ENCODE measurements around the gene PLBD1.

The PLBD1 gene

DNA sequence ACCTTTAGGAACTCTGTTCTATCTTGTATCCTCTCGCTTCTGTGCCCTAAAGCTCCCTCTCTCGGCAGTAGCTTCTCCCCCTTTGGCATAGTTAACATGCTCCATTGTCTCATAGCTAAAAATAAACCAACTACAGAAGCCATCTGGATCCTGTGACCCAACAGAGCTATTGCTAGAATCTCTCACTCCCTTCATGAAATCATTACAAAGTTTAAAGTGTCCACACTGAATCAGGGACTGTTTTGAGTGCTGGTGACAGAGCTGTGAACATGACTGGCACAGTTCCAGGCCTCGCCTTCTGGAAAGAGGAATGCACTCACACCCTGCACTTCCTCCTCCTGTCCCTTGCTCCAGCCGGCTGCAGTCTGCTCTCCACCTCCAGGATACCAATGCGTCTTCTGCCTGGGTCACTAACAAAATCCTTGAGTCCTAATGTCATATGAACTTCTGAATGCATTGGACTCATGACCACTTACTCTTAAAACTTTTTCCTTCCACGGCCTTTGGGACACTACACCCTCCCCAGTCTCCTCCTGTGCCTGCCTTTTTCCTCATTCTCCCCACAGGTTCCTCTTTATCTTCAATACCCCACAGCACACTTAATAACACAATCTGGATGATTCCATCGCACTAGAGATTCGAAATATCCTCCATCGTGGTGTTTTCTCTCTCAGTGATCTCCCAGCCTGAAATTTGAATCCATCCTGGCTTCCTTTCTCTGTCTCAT is 13.2 kb downstream of the PLBD1 start:
- no peaks in the 10 kb centered on the region for H3K36me3 ChIP-seq (ENCODE audit: insufficient read depth, low read length)
- no peaks in the 10 kb centered on the region for H3K9me3 ChIP-seq (ENCODE audit: control insufficient read depth, insufficient read depth, low read length)
- H3K9ac ChIP-seq (ENCODE audit: low read depth, low read length): no peak overlapping the region
- H3K4me1 ChIP-seq (ENCODE audit: insufficient read depth, low read length): 0 out of 2 replicates have a peak, but pooled peaks cover 5% of the 10 kb centered on the region

DNA sequence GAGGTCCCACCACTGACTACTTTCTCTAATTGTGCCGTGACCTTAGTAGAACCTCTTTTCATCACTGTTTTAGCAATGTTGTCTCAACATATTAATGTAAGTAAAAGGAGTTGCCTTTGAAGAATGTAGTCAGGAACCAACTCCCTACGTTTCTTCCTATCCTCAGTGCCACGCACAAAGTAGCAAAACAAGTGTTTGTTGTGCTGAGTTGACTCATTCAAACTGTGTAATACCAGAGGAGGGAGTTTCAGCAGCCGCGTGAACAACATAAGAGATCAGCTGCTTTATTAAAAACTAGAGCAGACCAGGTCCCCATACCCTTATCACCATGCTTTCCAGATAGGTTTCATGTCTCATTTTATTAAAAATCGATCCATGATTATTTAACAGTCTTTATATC is 19.1 kb downstream of the PLBD1 start:
- no peaks in the 10 kb centered on the region for H3K36me3 ChIP-seq (ENCODE audit: insufficient read depth, low read length)
- no peak overlapping the region for H3K9ac ChIP-seq (ENCODE audit: low read depth, low read length)
- no peaks in the 10 kb centered on the region for H3K4me1 ChIP-seq (ENCODE audit: insufficient read depth, low read length)
- H3K9me3 ChIP-seq (ENCODE audit: control insufficient read depth, insufficient read depth, low read length): no peaks in the 10 kb centered on the region

GRCh38 chr12:14547571-14547970 is 20.1 kb downstream of the PLBD1 start:
- H3K4me1 ChIP-seq (ENCODE audit: insufficient read depth, low read length): no peaks in the 10 kb centered on the region
- H3K9me3 ChIP-seq (ENCODE audit: control insufficient read depth, insufficient read depth, low read length): no peaks in the 10 kb centered on the region
- no peak overlapping the region for H3K9ac ChIP-seq (ENCODE audit: low read depth, low read length)
- no peaks in the 10 kb centered on the region for H3K36me3 ChIP-seq (ENCODE audit: insufficient read depth, low read length)

- H3K36me3 ChIP-seq (ENCODE audit: insufficient read depth, low read length): no peaks in the 10 kb centered on the region; the same call in 1 of the 2 replicates
- H3K9me3 ChIP-seq (ENCODE audit: control insufficient read depth, insufficient read depth, low read length): no peaks in the 10 kb centered on the region
- H3K4me1 ChIP-seq (ENCODE audit: insufficient read depth, low read length): no peaks in the 10 kb centered on the region
- no peak overlapping the region for H3K9ac ChIP-seq (ENCODE audit: low read depth, low read length)
Observed at GRCh38 chr12:14545144-14546124, 22.2 kb downstream of the PLBD1 start.

DNA sequence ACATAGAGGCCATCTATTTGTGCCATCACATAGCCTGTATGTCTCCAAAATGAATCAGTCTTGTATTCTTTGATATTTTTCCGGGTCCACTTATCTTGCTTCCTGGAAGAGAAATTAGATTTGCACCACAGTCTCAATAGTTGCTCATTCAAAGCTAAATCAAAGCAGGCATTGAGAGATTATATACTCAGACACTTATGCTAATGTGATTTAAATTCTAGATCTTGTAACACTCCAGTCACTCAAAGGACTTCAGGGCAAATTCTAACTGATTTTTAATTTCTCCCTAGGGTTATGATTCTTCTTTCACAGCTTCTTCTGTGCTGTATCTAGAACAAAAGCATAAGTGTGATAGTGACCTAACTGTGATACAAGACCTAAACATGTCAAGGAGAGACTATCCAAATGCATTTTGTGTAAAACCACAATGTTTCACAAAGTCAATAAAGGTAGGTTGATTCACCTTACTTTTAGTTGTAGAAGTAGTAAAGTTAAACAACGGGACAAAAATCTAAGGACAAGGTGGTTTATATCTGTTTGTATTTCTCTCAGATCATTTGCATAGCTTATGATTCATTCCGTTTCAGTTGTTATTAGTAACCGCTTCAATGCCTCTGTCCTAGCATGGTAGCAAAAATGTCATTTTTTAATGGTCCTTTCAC is 26.8 kb downstream of the PLBD1 start:
- no peaks in the 10 kb centered on the region for H3K4me1 ChIP-seq (ENCODE audit: insufficient read depth, low read length)

GRCh38 chr12:14537088-14537487 is 30.6 kb downstream of the PLBD1 start:
- no peak overlapping the region for H3K9ac ChIP-seq (ENCODE audit: low read depth, low read length)
- H3K4me1 ChIP-seq (ENCODE audit: insufficient read depth, low read length): no peaks in the 10 kb centered on the region
- H3K9me3 ChIP-seq (ENCODE audit: control insufficient read depth, insufficient read depth, low read length): no peaks in the 10 kb centered on the region
- no peaks in the 10 kb centered on the region; the same call in 1 of the 2 replicates for H3K36me3 ChIP-seq (ENCODE audit: insufficient read depth, low read length)

More for the DNA sequence above, 26.8 kb downstream of the PLBD1 start:
- Histone ChIP-seq H3K9me3 (ENCODE audit: control insufficient read depth, insufficient read depth, low read length) (no peaks in the 10 kb centered on the region), H3K36me3 (ENCODE audit: insufficient read depth, low read length) (no peaks in the 10 kb centered on the region; the same call in 1 of the 2 replicates), H3K9ac (ENCODE audit: low read depth, low read length) (no peak overlapping the region)

DNA sequence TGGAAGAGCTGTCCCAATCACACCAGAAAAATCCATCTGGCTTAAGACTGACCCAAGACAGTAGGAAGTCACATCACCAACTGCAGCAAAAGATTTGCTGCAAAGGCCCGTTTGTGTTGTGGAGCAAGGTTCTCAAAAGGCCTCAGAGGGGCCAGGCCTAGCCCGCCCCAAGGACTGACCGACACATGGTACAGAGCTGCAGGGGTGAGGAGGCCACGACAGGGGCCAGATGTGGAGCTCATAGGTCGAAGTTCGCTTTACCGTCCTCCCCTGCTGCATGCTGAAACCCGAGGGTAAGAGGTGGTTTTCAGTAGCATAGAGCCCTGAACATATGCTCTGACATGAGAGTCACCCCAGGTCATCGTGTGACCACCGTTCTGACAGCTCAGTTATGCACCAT is 35.5 kb downstream of the PLBD1 start:
- no peak overlapping the region for H3K9ac ChIP-seq (ENCODE audit: low read depth, low read length)
- H3K36me3 ChIP-seq (ENCODE audit: insufficient read depth, low read length): no peaks in the 10 kb centered on the region; the same call in 1 of the 2 replicates
- no peaks in the 10 kb centered on the region for H3K9me3 ChIP-seq (ENCODE audit: control insufficient read depth, insufficient read depth, low read length)
- H3K4me1 ChIP-seq (ENCODE audit: insufficient read depth, low read length): no peaks in the 10 kb centered on the region

DNA sequence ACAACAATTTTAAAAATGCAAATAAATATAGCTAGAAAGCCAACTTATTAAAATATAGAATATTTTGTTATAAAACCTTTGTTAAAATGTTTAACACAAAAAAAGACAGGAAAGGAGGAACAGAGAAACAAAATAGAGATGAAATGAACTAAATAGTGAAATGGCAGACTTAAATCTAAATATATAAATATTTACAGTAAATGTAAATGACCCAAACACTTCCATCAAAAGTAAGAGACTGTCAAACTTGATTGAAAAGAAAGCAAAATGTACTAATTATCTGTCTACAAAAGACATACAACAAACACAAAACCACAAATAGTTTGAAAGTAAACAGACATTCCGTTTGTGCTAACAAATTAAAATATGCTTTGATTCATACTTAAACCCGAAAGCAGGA is 41.7 kb downstream of the PLBD1 start:
- Histone ChIP-seq H3K4me1 (ENCODE audit: insufficient read depth, low read length) (no peaks in the 10 kb centered on the region), H3K9ac (ENCODE audit: low read depth, low read length) (no peak overlapping the region), H3K9me3 (ENCODE audit: control insufficient read depth, insufficient read depth, low read length) (no peaks in the 10 kb centered on the region; the same call in 1 of the 2 replicates), H3K36me3 (ENCODE audit: insufficient read depth, low read length) (no peaks in the 10 kb centered on the region)

- H3K4me1 ChIP-seq (ENCODE audit: insufficient read depth, low read length): no peaks in the 10 kb centered on the region
- H3K36me3 ChIP-seq (ENCODE audit: insufficient read depth, low read length): no peaks in the 10 kb centered on the region
- H3K9ac ChIP-seq (ENCODE audit: low read depth, low read length): no peak overlapping the region
- H3K9me3 ChIP-seq (ENCODE audit: control insufficient read depth, insufficient read depth, low read length): no peaks in the 10 kb centered on the region; the same call in 1 of the 2 replicates
Observed at GRCh38 chr12:14521822-14522221, 45.9 kb downstream of the PLBD1 start.

- H3K9me3 ChIP-seq (ENCODE audit: control insufficient read depth, insufficient read depth, low read length): no peaks in the 10 kb centered on the region
Observed at GRCh38 chr12:14514946-14515345, 52.7 kb downstream of the PLBD1 start.

DNA sequence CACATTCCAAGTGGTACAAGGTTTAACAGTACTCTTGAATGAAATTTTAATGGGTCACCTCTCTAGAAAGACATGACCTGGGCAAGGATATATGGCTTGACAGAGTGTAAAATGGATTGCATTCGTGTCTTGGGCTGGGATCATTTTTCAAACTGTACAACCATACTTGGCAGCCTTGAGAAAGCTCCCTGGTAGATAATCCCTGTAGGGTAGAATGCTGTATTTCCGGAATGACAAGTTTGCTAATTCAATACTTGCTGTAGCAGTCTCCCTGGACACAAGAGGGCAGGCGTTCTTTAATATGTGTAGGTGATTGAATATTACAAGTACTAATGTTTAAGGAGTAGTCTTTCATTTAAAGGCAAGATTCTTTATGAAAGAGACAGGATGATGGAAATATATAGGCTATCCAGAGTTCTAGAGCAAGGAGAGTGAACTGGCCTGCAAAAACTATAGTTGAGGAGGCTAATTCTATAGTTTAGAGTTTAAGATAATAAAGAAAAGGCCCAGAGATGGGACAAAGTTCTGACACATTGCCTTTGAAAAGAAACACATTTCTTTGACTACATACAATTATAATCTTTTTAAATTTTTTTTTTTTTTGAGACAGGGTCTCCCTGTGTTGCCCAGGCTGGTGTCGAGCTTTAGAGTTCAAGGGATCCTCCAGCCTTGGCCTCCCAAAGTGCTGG is 53.4 kb downstream of the PLBD1 start:
- Histone ChIP-seq H3K9me3 (ENCODE audit: control insufficient read depth, insufficient read depth, low read length) (no peaks in the 10 kb centered on the region), H3K36me3 (ENCODE audit: insufficient read depth, low read length) (no peaks in the 10 kb centered on the region; the same call in 1 of the 2 replicates), H3K4me1 (ENCODE audit: insufficient read depth, low read length) (no peaks in the 10 kb centered on the region), H3K9ac (ENCODE audit: low read depth, low read length) (no peak overlapping the region)

More at GRCh38 chr12:14514946-14515345, 52.7 kb downstream of the PLBD1 start:
- H3K4me1 ChIP-seq (ENCODE audit: insufficient read depth, low read length): no peaks in the 10 kb centered on the region
- H3K36me3 ChIP-seq (ENCODE audit: insufficient read depth, low read length): no peaks in the 10 kb centered on the region; the same call in 1 of the 2 replicates
- no peak overlapping the region for H3K9ac ChIP-seq (ENCODE audit: low read depth, low read length)

- H3K4me1 ChIP-seq (ENCODE audit: insufficient read depth, low read length): no peaks in the 10 kb centered on the region
- H3K9me3 ChIP-seq (ENCODE audit: control insufficient read depth, insufficient read depth, low read length): no peaks in the 10 kb centered on the region
- peaks cover 3% of the 10 kb centered on the region; the same call in 1 of the 2 replicates for H3K36me3 ChIP-seq (ENCODE audit: insufficient read depth, low read length)
- H3K9ac ChIP-seq (ENCODE audit: low read depth, low read length): no peak overlapping the region
Observed at GRCh38 chr12:14510574-14510973, 57.1 kb downstream of the PLBD1 start.

- no peaks in the 10 kb centered on the region for H3K9me3 ChIP-seq (ENCODE audit: control insufficient read depth, insufficient read depth, low read length)
Observed at GRCh38 chr12:14505626-14506596, 61.8 kb downstream of the PLBD1 start.

More at GRCh38 chr12:14505626-14506596, 61.8 kb downstream of the PLBD1 start:
- Histone ChIP-seq H3K36me3 (ENCODE audit: insufficient read depth, low read length) (peaks cover 12% of the 10 kb centered on the region), H3K9ac (ENCODE audit: low read depth, low read length) (no peak overlapping the region), H3K4me1 (ENCODE audit: insufficient read depth, low read length) (peaks cover 6% of the 10 kb centered on the region; the same call in 1 of the 2 replicates)
